ENCODE results near the gene WWOX.

The WWOX gene

DNA sequence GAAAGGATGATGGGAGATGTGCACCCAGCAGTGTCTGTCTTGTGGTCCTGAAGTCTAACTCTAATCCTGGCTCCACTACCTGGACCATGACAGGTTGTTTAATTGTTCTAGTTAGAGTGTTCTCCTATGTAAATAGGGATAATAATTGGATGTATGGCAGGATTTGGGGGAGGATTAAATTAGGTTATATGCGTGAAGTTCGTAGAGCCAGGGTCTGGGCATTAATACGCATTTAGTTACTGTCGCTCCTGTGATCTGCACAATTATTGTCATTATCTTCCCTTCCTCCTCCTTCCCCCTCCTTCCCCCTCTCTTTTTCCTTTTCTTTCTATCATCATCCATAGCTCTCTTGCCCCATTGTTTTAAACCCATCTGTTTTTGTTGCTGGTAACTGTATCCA lies 210.3 kb downstream of the WWOX start:
- TF ChIP-seq, protein P1, sequence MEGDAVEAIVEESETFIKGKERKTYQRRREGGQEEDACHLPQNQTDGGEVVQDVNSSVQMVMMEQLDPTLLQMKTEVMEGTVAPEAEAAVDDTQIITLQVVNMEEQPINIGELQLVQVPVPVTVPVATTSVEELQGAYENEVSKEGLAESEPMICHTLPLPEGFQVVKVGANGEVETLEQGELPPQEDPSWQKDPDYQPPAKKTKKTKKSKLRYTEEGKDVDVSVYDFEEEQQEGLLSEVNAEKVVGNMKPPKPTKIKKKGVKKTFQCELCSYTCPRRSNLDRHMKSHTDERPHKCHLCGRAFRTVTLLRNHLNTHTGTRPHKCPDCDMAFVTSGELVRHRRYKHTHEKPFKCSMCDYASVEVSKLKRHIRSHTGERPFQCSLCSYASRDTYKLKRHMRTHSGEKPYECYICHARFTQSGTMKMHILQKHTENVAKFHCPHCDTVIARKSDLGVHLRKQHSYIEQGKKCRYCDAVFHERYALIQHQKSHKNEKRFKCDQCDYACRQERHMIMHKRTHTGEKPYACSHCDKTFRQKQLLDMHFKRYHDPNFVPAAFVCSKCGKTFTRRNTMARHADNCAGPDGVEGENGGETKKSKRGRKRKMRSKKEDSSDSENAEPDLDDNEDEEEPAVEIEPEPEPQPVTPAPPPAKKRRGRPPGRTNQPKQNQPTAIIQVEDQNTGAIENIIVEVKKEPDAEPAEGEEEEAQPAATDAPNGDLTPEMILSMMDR (IDR thresholded peaks at IDR 0.05; ENCODE audit: insufficient read depth, low read length, missing control alignments) = no peak
- CTCF ChIA-PET = no interaction called here
- no peak for DNase-seq (ENCODE audit: low read depth, low spot score)
- H3K4me3 ChIP-seq (ENCODE audit: low read depth, low read length) = no peak overlapping the region
- POLR2A ChIA-PET = no interaction called here

DNA sequence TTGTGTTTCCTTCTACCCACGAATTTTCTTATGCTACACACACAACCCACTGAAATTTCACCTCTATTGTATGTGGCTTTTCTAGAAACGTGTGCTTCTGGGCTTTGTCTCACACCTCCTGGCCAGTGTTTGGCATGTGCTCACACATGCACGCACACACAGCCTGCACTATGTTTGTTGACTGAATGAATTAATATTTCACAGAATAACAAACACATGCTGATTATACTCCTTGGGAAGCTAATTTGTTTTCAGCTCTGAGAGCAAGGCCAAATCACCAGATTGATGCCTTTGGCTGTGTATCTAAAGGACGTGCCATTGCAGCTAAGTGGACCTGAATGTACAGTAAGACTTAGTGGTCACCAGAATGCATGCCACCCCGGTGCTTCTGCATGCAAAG lies 210.7 kb downstream of the WWOX start:
- ChIA-PET POLR2A (no interaction called here), CTCF (no interaction called here)
- no peak overlapping the region for H3K4me3 ChIP-seq (ENCODE audit: low read depth, low read length)
- no peak for DNase-seq (ENCODE audit: low read depth, low spot score)
- TF ChIP-seq, protein P1 (IDR thresholded peaks at IDR 0.05; ENCODE audit: insufficient read depth, low read length, missing control alignments) = no peak

DNA sequence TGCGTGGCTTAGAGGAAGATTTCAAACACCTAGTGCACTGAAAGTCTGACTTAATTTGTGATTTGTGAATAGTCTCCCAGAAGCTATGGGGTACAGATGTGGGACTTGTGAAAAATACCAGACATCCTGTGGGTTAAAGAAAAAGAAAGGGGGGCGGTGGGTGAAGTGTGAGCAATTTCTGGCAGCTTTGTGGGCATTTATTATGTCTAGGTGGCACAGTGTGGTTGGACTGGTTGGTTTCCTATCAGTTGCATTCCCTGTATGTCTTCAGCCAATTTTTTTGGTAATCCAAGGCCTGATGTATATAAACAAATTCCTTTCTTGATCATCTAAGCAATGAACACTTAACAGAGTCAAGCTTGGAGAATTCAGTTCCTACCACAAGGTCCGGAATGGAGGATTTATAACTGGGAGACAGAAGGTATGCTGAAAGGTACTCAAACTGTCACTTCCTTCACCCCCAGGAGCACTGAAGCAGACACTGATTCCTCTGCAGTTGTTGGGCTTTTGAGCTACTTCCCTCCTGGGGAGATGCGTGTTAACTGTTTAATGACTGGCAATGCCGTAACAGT lies 211.6 kb downstream of the WWOX start:
- ChIA-PET POLR2A (no interaction called here), CTCF (no interaction called here)
- DNase-seq (ENCODE audit: low read depth, low spot score) = no peak
- H3K4me3 ChIP-seq (ENCODE audit: low read depth, low read length) = no peak overlapping the region
- TF ChIP-seq, protein P1 (IDR thresholded peaks at IDR 0.05; ENCODE audit: insufficient read depth, low read length, missing control alignments) = no peak

DNA sequence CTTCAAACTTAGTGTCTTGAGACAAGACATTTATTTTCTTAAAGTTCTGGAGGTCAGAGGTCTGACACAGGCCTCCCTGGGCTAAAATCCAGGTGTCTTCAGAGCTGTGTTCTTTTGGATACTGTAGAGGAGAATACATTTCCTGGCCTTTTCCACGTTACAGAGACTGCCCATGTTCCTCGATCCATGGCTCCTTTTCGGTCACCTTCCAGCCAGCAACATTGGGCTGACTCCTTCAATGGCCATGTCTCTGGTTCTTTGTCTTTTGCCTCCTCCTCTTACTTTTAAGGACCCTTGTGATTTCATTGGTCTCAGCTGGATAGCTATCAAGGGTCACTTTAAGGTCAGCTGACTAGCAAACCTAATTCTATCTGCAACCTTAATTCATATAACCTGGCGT lies 212.4 kb downstream of the WWOX start:
- CTCF ChIA-PET = no interaction called here
- H3K4me3 ChIP-seq (ENCODE audit: low read depth, low read length) = no peak overlapping the region
- POLR2A ChIA-PET = no interaction called here
- TF ChIP-seq, protein P1 (IDR thresholded peaks at IDR 0.05; ENCODE audit: insufficient read depth, low read length, missing control alignments) = no peak
- DNase-seq (ENCODE audit: low read depth, low spot score) = no peak

DNA sequence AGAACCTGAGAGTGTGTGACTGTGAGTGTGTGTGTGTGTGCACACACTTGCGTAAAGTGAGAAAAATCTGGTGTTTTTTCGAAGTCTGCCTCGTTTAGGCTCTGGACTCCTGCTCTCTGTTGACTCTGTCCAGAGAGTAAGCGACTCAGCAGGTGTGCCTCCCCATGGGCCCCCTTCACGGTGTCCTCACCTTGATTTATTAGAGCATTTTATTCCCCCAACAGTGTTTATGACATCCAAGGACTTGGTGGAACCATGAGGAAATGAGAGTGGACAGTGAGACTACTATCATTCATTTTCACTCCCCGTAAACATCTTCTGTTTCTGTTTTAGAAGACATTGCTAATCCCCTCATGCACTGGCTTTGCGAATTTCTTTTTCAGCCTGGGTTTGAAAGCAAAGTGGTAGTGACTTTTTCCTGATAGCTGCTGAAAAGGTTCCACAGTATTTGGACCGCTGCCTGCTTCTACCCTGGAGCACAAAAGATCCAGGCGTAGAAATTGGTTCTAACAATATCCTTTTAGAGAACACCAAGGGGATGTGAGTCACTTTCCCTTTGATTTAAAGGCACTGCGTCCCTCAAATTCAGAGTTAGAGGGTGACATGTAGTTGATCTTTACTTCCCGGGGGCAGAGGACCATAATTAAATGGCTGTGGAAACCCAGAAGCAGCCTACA lies 218.2 kb downstream of the WWOX start:
- TF ChIP-seq, protein P1 (IDR thresholded peaks at IDR 0.05; ENCODE audit: insufficient read depth, low read length, missing control alignments) = no peak
- DNase-seq (ENCODE audit: low read depth, low spot score) = no peak
- ChIA-PET POLR2A (no interaction called here), CTCF (no interaction called here)
- H3K4me3 ChIP-seq (ENCODE audit: low read depth, low read length) = no peak overlapping the region

DNA sequence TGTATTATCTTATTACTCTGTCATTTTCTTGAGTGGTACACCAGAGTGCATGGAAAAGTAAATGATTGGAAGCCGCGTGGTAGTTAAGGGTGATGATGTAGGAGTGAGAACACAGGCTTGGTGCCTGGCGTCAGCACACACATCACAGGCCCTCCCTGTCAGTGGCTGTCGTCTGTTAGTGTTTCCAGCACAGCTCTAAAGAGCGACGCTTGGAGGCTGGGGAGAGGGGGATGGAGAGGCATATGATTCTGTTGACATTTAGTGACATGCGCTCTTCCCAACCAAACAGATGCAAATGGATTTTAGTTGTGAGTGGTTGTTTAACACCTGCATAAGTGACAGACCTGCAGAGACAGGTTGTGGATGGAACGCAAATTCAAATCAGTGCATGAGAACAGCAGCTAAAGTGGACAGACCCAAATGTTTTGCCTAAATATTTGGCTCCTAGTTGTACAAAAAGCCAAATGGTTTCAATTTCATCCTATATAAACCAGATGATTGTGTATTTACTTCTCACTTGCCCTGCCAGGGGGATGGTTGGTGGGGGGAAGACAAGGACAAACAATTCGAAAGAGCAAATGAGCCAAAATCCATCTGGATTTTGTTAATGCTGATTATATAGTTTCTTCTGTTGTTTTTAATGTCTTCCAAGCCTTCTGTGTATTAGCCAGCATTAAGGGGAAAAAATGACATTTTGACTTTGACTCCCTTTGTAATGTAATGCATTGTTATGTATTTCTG lies 222.3 kb downstream of the WWOX start:
- TF ChIP-seq, protein P1 (IDR thresholded peaks at IDR 0.05; ENCODE audit: insufficient read depth, low read length, missing control alignments) = no peak
- H3K4me3 ChIP-seq (ENCODE audit: low read depth, low read length) = no peak overlapping the region
- ChIA-PET CTCF (no interaction called here), POLR2A (no interaction called here)
- DNase-seq (ENCODE audit: low read depth, low spot score) = no peak

Data from AG04449 (cell line).